Measurements from ENCODE around the gene TRIOBP. TPM values are rescaled to one million over a fixed set of nuclear protein-coding genes. Genes with fewer than 3 reads are reported as not detected.

Gene TRIOBP
- total and polyA plus RNA-seq, 2 of the 13 experiments (the other 11 are each of a cell fraction or from before 2014, with no cell fraction given): 6.1 to 15.4 TPM

- TF ChIP-seq ESRRA (CRISPR knock-in tag; IDR thresholded peaks at IDR 0.05; ENCODE audit: low read depth): no peak
- TF ChIP-seq, protein P1, sequence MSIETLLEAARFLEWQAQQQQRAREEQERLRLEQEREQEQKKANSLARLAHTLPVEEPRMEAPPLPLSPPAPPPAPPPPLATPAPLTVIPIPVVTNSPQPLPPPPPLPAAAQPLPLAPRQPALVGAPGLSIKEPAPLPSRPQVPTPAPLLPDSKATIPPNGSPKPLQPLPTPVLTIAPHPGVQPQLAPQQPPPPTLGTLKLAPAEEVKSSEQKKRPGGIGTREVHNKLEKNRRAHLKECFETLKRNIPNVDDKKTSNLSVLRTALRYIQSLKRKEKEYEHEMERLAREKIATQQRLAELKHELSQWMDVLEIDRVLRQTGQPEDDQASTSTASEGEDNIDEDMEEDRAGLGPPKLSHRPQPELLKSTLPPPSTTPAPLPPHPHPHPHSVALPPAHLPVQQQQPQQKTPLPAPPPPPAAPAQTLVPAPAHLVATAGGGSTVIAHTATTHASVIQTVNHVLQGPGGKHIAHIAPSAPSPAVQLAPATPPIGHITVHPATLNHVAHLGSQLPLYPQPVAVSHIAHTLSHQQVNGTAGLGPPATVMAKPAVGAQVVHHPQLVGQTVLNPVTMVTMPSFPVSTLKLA (IDR thresholded peaks at IDR 0.05): peak; percentile 64; the same call in 1 of the 2 replicates
- 0 out of 2 replicates have a peak, but pooled peaks have one; percentile 11 for TF ChIP-seq HHEX (CRISPR knock-in tag; IDR thresholded peaks at IDR 0.05)
- no peak for TF ChIP-seq GTF3A (CRISPR knock-in tag; conservative IDR thresholded peaks at IDR 0.05)
- TF ChIP-seq ARID5B (CRISPR knock-in tag; IDR thresholded peaks at IDR 0.05): peak; percentile 57; the same call in 1 of the 2 replicates
- TF ChIP-seq ZNF646 (CRISPR knock-in tag; IDR thresholded peaks at IDR 0.05): peak; percentile 91
- TF ChIP-seq RXRA (CRISPR knock-in tag; IDR thresholded peaks at IDR 0.05): peak; percentile 63; the same call in 1 of the 2 replicates
- TF ChIP-seq FOXK1 (CRISPR knock-in tag; IDR thresholded peaks at IDR 0.05; ENCODE audit: borderline replicate concordance, low read depth): peak; percentile 54; the same call in 1 of the 2 replicates
- TF ChIP-seq THAP11 (CRISPR knock-in tag; IDR thresholded peaks at IDR 0.05): peak; percentile 45; the same call in 1 of the 2 replicates
- peak; percentile 97 for TF ChIP-seq ZNF710 (CRISPR knock-in tag; IDR thresholded peaks at IDR 0.05; ENCODE audit: borderline replicate concordance)
- TF ChIP-seq ZNF678 (CRISPR knock-in tag; IDR thresholded peaks at IDR 0.05): no peak
- TF ChIP-seq LCORL (IDR thresholded peaks at IDR 0.05): 0 out of 2 replicates have a peak, but pooled peaks have one; percentile 55
- peak; percentile 96 for TF ChIP-seq LCORL (CRISPR knock-in tag; IDR thresholded peaks at IDR 0.05)
- no peak for TF ChIP-seq ELF1 (CRISPR knock-in tag; IDR thresholded peaks at IDR 0.05)
- TF ChIP-seq MXI1 (IDR thresholded peaks at IDR 0.05; ENCODE audit: borderline replicate concordance, low read depth, low read length): peak; percentile 68; the same call in 1 of the 3 replicates
Measured at GRCh38 chr22:37661160-37661924, 35.5 kb upstream of the TRIOBP start (continued).
